SU-DHL-6 (cell line): ENCODE measurements around the gene DPAGT1.

Source experiments
- EZH2phosphoT487 ChIP-seq: fragments of 200-600 bp; sonication (generic), shearing (Covaris generic); conservative IDR thresholded peaks from 2 replicates; pipeline ENCODE4 v1.6.1; 2018; ENCODE audit warnings: mild to moderate bottlenecking, antibody characterized with exemption, low read length, moderate library complexity, mixed read lengths
- TF ChIP-seq, protein P1 (sequence below): fragments of 200-600 bp; sonication (generic); IDR thresholded peaks from one replicate; pipeline ENCODE4 v1.5.1; 2017; ENCODE audit warnings: antibody characterized with exemption, mild to moderate bottlenecking, low read length, moderate library complexity; ENCODE audit not compliant: insufficient read depth, poor library complexity, severe bottlenecking

DNA sequence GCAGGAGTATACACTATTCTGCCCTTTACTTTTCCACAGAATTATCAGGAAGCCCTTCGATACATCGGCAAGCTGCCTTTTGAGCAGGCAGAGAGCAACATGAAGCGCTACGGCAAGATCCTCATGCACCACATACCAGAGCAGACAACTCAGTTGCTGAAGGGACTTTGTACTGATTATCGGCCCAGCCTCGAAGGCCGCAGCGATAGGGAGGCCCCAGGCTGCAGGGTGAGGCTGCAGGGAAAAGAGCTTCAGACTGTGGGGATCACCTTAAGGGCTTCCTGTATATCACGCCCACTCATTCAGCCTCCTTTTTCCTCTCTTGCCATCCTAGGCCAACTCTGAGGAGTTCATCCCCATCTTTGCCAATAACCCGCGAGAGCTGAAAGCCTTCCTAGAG is 23.8 kb downstream of the DPAGT1 start:
- TF ChIP-seq, protein P1, sequence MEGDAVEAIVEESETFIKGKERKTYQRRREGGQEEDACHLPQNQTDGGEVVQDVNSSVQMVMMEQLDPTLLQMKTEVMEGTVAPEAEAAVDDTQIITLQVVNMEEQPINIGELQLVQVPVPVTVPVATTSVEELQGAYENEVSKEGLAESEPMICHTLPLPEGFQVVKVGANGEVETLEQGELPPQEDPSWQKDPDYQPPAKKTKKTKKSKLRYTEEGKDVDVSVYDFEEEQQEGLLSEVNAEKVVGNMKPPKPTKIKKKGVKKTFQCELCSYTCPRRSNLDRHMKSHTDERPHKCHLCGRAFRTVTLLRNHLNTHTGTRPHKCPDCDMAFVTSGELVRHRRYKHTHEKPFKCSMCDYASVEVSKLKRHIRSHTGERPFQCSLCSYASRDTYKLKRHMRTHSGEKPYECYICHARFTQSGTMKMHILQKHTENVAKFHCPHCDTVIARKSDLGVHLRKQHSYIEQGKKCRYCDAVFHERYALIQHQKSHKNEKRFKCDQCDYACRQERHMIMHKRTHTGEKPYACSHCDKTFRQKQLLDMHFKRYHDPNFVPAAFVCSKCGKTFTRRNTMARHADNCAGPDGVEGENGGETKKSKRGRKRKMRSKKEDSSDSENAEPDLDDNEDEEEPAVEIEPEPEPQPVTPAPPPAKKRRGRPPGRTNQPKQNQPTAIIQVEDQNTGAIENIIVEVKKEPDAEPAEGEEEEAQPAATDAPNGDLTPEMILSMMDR = no peak
- no peak for TF ChIP-seq EZH2phosphoT487
